HL-60 (cell line): ENCODE results near the gene AKAP1.

ENCODE experiments used
- CTCF ChIP-seq: IDR thresholded peaks from one replicate; pipeline ENCODE4 v1.5.1; 2011; ENCODE audit warnings: low read length, control low read depth, inconsistent platforms; ENCODE audit not compliant: insufficient read depth
- REST ChIP-seq: IDR thresholded peaks from 2 replicates; pipeline ENCODE4 v1.6.1; 2012; ENCODE audit warnings: low read depth; ENCODE audit not compliant: insufficient replicate concordance

- no peak for TF ChIP-seq REST
- TF ChIP-seq CTCF, result no peak
These were observed 8.0 kb upstream of the AKAP1 start for GRCh38 chr17:57077000-57077399.
